Activated gamma-delta T cell treated with anti-CD3 and anti-CD28 coated beads, Interleukin-2, amount 50 U/mL, for 16 hours (primary cell): ENCODE results near the gene DAP.
"Not testable (repeated sequence)": the region's sequence is repeated elsewhere in the genome, so short reads cannot be mapped to it uniquely, and the experiment has no call there.

Experiments
- DNase-seq: peaks from one replicate; pipeline ENCODE4 v3.0.0-alpha.2; 2020; ENCODE audit warnings: low read depth

DAP gene, protein sequence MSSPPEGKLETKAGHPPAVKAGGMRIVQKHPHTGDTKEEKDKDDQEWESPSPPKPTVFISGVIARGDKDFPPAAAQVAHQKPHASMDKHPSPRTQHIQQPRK

DNA sequence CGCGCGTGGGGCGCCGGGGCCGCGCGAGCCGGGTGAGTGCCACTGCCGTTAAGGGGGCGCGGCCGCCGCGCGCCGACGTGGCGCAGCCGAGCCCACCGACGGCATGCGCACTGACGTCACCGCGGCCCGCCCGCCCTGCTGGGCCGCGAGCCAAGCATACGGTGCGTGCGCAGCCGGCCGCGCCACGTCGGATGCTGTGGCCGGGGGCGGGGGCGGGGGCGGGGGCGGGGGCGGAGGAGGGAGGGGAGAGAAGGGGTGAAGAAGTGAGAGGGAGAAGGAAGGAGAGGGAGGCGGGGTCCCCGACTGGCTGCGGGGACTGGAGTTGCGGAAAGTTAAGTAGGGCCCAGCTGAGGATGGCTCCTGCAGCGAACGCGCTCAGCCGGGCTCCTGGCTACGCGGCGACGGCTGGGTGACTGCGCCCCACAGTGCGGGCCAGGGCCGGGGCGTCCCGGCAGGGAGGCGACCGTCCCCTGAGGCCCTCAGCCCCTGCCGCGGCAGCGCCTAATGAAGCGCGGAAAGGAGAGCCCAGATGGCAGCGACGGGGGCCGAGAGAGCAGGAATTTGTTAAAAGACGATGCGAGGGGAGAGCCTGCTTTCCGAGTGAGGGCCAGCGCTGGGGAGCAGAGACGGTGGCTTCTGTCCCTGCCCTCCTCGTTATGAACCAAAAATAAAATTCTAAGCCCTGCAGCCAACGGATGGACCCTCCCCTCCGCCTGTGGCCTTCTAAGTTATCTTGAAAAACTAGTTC is at the start of gene DAP:
TSS of gene DAP (minus strand) at position 50 of the 748 bp plus-strand sequence. CDS start 166 bp downstream, outside the sequence.
- DNase-seq, result peak; percentile 76

DNA sequence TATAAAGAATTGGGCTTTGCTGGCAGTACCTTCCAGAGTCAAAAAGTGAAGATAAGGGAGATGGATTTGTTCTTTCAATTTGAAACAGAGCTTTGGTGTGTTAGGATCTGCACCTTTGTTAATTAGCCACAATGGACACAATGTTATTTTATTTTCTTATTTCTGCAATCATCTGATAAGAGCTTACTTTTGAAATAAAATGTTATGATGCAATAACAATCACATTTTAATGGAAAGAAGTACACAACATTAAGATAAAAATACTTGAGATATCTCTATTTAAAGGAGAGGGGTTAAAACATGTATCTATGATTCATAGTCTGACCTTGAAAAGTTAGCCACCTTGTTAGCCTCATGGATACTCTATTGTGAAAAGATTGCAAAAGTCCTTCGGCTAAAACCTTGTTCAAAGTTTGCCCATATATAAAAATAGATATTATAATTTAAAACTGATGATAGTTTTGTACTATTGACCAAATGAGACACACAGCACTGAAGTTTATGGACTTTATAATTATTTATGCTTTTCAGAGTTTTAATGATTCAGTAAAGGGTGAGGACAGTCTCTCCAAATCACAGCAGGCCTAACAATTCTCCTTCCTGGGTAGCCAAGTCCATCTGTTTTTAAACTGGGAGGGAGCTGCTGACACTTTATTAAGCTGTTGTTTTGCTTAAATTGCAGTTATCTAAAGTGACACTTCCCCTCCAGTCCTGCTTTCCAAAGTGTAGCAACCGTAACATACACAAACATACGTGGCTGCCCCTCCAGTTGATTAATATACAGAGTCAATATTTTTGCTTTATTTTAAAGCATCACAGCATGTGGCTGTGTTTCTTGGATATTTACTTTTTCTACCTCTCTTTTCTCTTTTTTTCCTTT is 47.6 kb upstream of the DAP start:
- no peak for DNase-seq

DNA sequence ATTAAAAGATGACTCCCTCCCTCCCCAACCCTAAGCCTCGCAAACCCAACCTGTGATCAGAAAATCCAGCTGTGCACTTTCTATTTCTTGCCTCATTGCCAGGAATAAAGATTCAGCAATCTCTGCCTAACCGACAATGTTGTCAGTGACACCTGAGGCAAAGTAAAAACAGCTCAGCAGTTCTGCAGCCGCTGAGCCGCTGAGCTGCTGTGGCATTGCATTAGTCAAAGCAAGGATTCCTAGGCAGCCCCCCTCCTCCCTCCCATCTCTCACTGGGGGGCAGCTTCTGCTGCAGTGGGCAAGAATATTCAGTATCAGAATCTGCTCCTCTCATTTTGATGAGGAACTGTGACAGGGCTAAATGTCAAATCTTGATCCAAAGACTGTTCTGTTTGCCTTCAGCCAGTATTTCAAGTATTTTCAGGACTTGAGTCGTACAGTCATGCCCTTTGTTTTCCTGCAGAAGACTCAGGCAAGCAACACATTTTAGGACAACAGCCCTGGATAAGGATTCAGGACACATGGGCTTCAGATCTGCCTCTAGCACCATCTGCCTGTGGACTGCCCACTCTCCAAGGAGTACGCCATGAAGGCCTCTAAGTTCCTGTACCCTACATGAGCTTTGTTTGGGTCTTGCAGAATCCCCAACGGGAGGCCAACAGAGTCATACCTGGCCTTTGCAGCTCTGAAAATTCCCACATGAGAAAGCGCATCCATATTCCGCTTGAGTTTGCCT is 41.1 kb upstream of the DAP start:
- no peak for DNase-seq

DNA sequence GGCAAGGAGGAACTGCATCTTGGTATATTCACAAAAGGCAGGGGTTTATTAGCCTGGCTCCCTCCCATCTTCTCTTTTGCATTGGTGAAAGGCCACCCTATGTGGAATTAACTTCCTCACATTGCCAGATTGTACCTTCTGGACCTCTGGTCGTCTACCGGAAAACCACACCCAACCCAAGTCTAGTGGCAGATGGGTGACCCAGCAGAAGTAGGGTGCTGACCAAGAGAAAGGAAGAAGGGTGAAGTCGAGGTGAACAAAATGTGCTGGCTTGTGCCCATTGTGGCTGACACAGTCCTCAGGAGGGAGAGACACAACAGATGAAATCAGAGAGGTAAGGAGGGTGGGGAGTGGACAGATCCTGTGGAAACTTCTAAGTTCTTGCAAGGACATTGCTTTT is 39.8 kb upstream of the DAP start:
- no peak for DNase-seq

DNA sequence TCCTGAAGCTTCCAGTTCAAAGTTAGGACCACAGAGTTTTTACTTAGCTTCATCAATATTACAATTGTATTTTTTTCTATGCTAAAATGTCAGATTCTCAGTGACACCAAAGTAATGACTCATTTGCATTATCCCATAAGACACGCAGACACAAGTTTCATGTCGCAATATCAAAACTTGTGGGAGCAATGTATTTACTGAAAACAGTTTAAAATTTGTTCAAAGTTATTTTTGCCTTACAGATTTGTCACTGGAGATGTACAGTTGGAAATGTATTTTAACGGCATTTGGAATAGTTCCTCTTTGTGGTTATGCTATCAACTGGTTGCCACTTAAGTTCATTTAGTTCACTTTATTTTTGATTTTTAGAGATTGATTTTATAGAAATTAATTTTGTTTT is 36.2 kb upstream of the DAP start:
- no peak for DNase-seq

DNA sequence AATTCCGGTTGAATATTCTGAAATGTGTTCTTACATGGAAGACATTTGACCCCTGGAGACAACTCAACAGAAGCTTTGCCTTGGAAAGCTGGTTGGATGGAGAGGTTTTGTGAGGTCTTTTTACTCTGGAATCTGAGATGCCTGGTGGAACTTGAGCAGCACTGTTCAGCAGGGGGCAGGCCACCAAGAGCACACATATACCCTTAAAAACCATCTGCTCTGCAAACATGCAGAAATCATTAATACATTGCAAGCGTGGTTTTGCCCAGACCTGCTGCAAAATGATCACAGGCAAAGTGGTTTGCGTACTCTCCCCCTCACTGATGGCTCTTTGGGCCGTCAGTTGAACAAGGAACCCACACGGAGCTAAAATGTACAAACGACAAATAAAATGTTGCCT is 32.8 kb upstream of the DAP start:
- no peak for DNase-seq

DNA sequence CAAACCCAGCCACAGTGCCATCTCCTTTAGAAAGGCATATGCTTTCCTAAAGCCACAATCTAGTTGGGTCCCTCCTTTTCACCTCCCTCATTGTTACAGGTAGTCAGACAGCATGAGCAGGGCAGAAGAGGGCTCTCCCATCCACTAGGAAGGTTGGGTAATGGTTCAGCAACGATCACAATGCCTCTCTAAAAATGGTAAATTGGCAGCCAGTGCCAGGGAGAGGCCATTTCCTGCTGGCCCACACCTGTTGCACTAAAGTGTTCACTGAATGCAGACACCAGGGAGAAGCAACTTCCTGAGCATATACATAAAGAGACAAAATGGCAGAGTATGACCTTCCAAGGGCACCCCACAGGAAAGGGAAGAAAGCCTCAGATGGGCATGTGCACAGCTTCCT is 31.3 kb upstream of the DAP start:
- DNase-seq, result no peak

DNA sequence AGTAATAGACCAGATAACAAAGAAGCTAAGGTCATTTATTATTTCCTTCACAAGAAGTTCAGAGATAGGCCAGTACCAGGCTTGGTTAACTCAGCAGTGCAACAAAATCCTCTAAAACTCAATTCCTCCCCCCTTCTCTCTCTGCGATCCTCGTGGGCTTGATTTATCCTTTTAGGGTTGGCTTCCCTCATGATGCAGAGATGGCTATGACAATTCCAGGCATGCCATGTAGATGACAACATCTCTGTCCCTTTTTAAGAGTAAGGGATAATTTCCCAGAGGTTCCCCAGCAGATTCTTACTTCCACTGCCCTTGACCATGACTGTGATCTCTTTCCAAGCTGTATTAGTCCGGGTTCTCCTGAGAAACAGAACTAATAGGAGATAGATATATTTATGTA is 28.7 kb upstream of the DAP start:
- no peak for DNase-seq

DNA sequence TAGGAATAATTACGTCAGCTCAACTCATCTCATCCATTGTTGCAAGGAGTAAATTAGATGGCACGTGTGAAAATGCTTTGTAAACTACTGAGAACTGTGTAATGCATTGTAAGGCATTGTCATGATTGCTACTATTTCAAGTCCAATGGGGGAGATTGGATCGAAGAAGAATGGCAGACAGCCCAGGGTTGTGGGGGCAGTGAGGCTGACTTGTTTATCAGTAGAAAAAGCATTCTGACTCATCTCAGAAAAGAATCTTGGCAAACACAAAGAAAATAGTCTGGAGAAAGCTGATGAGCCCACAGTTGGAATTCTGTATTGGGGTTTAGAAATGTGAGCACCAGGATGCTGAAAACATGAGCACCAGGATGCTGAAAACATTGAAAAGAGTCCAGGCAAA is 28.0 kb upstream of the DAP start:
- DNase-seq, result no peak

DNA sequence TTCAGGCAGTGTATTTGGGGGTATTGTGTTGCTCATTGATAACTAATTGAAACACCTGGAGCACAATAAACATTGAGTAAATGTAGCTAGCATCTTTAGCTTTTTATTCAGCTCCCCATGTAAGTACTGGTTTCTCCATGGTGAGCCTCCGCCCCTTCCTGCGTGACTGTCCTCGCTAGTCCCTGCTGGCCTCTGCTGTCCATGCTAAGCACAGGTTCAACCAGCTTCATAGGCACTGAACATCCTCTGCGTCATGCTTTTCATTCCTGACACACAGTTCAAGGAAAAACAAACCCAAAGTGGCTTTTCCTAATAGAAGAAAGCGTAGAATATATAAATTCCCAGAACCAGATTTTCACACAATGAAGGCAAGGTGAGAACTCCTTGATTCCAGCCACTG is 27.3 kb upstream of the DAP start:
- DNase-seq, result no peak

DNA sequence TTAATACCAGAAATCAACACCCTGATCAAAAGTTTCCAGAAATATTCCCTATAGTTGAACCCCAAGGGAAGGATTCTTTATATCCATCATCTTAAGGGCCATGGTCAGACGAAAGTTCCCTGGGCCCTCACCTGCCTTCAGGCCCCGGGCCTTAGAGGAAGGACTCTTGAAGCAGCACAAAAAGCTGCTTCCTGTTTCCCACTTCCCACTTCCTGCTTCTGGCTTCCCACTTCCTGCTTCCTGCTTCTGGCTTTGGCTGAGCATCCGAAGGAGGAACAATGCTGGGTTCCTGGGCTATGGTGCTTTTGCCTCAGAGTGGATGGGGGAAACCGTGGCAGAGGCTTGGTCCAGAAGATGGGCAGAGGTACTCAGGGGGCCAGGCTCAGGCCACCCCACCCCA is 25.8 kb upstream of the DAP start:
- DNase-seq, result no peak

DNA sequence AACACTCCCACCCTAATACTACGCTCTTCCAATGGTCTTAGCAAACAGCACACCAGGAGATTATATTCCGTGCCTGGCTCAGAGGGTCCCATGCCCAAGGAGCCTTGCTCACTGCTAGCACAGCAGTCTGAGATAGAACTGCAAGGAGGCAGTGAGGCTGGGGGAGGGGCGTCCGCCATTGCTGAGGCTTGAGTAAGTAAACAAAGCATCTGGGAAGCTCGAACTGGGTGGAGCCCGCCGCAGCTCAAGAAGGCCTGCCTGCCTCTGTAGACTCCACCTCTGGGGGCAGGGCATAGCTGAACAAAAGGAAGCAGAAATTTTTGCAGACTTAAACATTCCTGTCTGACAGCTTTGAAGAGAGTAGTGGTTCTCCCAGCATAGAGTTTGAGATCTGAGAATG is 19.2 kb upstream of the DAP start:
- not testable (repeated sequence) for DNase-seq

DNA sequence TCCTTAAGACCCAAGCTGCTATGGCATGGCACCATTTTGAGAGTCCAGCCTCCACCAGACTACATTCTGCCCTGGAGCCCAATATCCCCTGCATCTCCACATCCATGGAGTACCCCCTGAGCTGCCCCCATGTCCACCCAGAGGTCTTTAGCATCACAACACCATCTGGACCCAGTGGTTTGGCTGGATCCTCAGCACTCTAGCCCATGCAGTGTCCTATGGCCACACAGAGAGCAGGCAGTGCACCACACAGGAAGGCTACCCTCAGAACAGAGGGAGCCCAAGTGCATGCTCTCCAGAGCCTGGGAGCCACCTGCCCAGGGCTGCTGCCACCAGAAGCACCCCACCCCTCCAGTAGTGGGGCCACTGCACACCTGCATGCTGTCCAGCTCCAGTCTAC is 18.6 kb upstream of the DAP start:
- no peak for DNase-seq

DNA sequence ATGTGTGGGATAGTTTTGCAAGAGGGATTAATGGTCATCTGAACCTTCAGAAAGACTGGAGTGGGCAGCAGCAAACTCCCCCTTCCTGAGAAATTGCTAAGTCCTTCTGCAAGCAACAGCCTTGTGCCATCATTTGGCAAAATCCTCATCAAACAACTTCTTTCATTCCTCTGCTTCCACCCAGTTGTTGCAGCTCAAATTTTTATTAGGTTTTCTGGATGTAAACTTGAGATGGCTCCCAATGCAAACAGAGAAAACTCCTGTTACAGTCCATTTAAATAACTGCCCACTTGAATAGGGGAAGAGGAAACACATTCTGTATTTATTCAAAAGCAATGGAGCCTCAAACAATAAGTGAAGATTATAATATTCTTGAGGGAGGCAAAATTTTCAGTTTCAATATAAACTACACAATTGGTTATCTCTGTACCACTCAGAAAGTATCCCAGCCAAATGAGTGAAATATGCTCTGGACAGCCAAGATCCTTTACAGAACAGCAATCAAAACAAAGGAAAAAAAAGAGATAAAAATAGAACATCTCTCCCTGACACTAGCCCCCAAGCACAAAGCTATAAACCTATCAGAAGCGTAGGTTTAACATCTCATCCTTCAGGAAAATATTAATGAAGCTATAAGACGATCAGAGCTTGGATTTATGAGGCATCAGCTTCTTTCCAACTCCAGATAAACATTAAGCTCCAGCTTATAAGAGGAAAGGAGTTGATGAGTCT is 17.3 kb upstream of the DAP start:
- no peak for DNase-seq

DNA sequence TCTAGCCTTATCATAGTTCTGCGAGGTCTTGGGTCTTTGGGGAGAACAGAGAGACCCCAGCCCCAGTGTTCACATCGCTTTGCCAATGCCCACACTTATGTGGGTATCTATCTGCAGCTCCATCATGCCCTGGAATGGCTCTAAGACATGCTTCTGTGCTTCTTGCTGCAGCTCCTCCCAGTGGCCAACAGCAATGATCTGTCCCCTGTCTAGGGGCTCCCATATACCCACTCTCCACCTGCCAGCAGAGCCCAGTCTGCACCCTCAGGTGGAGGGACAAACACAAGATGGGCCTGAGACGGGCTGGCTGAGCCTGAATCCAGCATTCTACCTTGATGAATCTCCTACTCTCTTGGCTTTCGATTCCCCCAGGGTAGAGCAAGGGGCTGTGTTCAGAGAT is 14.6 kb upstream of the DAP start:
- DNase-seq, result no peak

DNA sequence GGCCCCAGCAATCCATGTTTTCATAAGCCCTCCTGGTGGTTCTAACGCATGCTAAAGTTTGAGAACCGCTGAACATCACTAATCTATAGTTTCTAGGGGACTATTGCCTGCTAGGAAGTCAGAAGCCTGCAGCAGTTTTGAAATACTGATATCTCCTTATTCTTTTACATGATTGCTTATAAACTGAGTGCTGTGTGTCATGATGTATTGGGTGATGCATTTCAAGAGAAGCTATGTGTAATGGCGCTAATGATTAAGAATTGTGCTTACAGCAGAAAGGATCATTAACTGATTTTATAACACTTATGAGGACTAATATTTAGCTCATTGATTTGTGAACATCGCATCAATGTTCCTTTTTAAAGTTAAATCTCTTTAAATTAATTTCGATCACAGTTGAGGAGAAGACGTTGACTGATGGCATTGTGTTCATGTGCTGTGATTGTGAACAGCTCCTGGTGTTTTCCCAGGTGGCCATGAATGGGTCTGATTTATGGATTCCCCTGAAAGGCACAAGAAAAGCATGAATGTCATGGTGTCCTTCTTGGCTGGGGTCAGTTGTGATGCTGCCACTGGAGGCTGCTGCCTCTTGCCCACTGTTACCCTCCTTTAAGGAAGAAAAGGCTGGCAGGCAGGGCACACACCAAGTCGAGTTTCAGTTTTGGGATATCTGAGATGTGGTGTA is 12.0 kb upstream of the DAP start:
- no peak for DNase-seq

DNA sequence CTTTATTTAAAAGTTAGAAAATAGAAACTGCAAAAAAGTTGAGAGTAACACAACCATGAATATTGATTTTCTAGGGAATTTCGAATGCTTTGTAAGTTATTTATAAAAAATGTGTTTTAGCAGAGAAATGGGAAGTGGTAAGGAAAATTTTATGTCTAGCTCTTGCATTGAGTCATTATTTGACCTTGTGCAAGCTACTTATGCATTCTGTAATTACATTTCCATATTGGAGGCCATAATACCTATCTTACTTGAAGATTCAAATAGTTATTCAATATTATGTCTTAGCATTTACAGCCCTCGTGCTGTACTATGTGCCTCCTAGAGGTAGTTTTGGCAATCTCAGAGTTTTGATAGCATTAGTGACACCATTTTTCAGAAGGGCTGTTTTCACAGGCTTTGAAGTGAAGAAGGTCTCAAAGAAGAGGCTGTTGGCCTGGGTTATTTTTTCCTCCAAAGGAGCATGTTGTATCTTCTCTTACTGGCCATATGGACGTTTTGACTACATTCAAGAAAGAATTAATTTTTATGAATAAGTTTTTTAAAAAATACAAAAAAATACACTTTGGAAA is 7.4 kb upstream of the DAP start:
- no peak for DNase-seq

DNA sequence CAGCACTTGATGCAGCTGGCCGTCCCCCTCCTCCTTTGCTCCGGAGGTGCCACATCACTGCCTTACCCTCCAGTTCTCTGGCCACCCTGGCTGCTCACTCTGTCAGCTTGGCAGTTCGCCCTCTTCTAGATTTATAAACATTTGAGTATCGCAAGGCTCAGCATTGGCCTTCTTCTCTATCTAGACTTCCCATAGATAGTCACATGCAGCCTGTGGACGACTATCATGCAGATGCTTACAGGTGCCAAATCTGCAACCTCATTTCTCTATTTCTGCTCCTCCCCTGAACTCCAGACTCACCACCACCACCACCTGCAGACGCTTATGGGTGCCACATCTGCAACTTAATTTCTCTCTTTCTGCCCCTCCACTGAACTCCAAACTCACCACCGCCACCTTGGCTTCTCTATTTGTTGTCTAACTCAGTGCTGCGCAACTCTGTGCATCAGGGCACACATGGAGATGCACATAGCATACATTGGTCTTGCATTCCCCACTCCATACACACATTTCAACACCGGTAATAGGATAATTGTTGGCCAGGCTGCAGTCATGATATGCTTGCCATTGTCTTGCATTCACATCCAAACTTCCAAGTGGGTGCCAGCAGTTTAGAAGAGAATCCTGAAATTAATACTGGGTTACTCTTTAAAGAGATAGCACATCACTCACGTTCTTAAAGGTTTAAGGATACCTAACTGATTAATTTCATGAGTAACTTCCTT is 1.9 kb upstream of the DAP start:
- DNase-seq, result no peak

DNA sequence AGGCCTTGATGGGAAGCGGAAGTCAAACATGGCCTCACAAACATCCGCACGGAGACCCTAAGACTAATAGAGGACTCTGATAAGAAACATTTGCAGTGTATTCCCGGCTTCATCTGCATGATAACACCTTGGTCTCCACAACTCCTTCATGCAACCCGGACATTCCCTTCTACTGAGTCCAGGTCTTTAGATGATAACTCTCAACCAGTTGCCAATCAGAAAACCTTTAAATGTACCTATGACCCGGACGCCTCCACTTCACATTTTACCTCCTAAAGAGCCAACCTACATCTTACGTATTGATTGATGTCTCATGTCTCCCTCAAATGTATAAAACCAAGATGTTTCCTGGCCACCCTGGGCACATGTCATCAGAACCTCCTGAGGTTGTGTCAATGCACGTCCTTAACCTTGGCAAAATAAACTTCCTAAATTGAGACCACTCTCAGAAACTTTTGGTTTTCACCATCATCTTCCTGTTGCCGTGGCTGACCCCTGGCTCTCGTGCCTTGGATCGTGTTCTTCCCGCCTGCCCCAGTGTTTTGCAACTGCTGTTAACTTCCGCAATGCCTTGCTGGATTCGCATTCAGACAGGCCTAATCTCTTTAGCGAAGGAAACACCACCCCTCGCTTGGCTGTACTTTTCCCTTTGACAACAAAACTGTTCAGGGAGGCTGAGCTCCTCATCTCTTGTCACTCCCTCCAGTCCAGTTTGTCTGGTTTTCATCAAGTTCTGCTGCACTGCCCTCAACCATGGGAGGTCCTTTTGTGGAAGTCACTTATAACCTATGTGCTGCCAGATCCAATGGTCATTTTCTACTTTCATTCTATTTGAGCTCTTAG is 1.1 kb upstream of the DAP start:
- no peak for DNase-seq

DNA sequence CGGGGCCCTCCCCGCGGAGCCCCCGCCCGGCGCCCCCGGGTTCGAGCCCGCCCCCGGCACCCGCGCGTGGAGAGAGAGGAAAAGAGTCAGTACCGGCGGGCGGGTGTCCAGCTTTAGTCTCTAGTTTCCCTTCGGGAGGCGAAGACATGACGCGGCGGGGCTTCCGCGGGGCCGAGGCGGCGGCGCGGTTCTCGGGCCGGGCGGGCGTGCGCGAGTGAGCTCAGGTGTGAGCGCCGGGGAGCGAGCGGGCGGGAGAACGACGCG is 181 bp downstream of the DAP start:
- DNase-seq, result no peak
